ENCODE results near the gene PRLHR. TPM values are rescaled to one million over a fixed set of nuclear protein-coding genes. Genes with fewer than 3 reads are reported as not detected.

Gene PRLHR
- total and polyA plus RNA-seq, 2 experiments from 2014 or later, result not detected

DNA sequence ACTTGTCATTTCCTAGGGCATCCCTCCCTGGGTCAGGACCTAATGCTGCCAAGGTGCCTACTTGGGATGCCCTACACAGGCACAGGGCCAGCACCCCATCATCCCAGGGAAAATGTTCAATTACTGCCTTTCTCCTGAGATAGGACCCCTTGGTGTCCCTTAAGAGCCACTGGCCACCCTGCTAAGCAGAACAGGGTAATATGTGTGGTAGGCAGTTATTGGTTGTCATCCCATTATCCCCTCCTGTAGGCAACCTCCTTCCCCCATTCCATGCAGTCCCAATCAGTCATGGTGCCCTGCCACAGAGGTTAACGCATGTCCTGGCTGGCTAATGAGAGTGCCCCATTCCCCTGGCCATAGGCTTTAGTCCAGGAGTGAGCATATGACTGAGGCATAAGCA lies 53.2 kb downstream of the PRLHR start:
- Histone ChIP-seq H3K9me3 (ENCODE audit: low read depth) (no peaks in the 10 kb centered on the region), H3K36me3 (no peaks in the 10 kb centered on the region), H3K4me1 (ENCODE audit: low read depth) (no peaks in the 10 kb centered on the region), H3K27ac (no peak overlapping the region), H3K4me3 (no peak overlapping the region), H3K27me3 (peaks cover 37% of the 10 kb centered on the region)
- DNase-seq (ENCODE audit: low read depth in 1 of 2, low spot score in 1 of 2), result no peak
- TF ChIP-seq CTCF (IDR thresholded peaks at IDR 0.05; ENCODE audit: low read depth, low read length), result no peak

GRCh38 chr10:118541718-118542117 lies 53.7 kb downstream of the PRLHR start:
- H3K9me3 ChIP-seq (ENCODE audit: low read depth), result no peaks in the 10 kb centered on the region
- H3K4me3 ChIP-seq, result no peak overlapping the region
- H3K36me3 ChIP-seq, result no peaks in the 10 kb centered on the region
- H3K27me3 ChIP-seq, result peaks cover 37% of the 10 kb centered on the region
- no peak for DNase-seq (ENCODE audit: low read depth in 1 of 2, low spot score in 1 of 2)
- no peak for TF ChIP-seq CTCF (IDR thresholded peaks at IDR 0.05; ENCODE audit: low read depth, low read length)
- H3K4me1 ChIP-seq (ENCODE audit: low read depth), result no peaks in the 10 kb centered on the region
- no peak overlapping the region for H3K27ac ChIP-seq

Other genes starting within 250 kb of the PRLHR start
- gene CACUL1, start 159.3 kb upstream of the PRLHR start, total RNA-seq, result 26.0 and 40.5 TPM in 2 replicates
- 35.6 and 43.0 TPM in 2 replicates for gene CACUL1, start 159.3 kb upstream of the PRLHR start, polyA plus RNA-seq

Measured in cardiac muscle cell (in vitro differentiated cells and primary cell).